ENCODE measurements around the gene BZW2. TPM values are rescaled to one million over a fixed set of nuclear protein-coding genes. Genes with fewer than 3 reads are reported as not detected.

Gene BZW2
- total RNA-seq, 1 experiment from 2014 or later = 80.9 TPM

- BruUV-seq (replicated peaks) = no TSS peak
- Histone ChIP-seq H3K4me3 (ENCODE audit: low read depth in 2 of 2, low read length in 2 of 2) (peak overlapping the region; percentile 76 to 83), H3K4me1 (ENCODE audit: control insufficient read depth, insufficient read depth, low read length) (peaks cover 21% of the 10 kb centered on the region), H3K36me3 (ENCODE audit: control insufficient read depth, insufficient read depth, low read length) (no peaks in the 10 kb centered on the region), H3K27ac (ENCODE audit: low read length) (peak overlapping the region; percentile 80), H3K9me3 (ENCODE audit: control insufficient read depth, insufficient read depth, low read depth, low read length) (no peaks in the 10 kb centered on the region), H3K27me3 (ENCODE audit: control insufficient read depth, insufficient read depth, low read length) (no peaks in the 10 kb centered on the region)
- ATAC-seq (peak; percentile 26; the same call in 1 of the 2 replicates), DNase-seq (ENCODE audit: low read depth, low spot score) (no peak)
- intact Hi-C loops (cut with micrococcal nuclease; ENCODE audit: unreplicated experiment) = no loop called here
- ChIA-PET POLR2A (no interaction called here), CTCF (interaction anchor here (0.7 kb wide), 1 partner anchor 45 kb away, joined by 3 read pairs; no protein-coding TSS in a partner anchor)
- in situ Hi-C loops (cut with HindIII; ENCODE audit: low pct_unique_long_range_greater_than_20kb, low sequenced_read_pairs) = no loop called here
- TF ChIP-seq TCF7L2 (IDR thresholded peaks at IDR 0.05; ENCODE audit: low read depth, low read length) = no peak
- 0 out of 2 replicates have a peak, but pooled peaks have one; percentile 54 for TF ChIP-seq SIN3A (IDR thresholded peaks at IDR 0.05; ENCODE audit: borderline replicate concordance, insufficient read depth, low read depth, low read length)
- TF ChIP-seq, protein P1, sequence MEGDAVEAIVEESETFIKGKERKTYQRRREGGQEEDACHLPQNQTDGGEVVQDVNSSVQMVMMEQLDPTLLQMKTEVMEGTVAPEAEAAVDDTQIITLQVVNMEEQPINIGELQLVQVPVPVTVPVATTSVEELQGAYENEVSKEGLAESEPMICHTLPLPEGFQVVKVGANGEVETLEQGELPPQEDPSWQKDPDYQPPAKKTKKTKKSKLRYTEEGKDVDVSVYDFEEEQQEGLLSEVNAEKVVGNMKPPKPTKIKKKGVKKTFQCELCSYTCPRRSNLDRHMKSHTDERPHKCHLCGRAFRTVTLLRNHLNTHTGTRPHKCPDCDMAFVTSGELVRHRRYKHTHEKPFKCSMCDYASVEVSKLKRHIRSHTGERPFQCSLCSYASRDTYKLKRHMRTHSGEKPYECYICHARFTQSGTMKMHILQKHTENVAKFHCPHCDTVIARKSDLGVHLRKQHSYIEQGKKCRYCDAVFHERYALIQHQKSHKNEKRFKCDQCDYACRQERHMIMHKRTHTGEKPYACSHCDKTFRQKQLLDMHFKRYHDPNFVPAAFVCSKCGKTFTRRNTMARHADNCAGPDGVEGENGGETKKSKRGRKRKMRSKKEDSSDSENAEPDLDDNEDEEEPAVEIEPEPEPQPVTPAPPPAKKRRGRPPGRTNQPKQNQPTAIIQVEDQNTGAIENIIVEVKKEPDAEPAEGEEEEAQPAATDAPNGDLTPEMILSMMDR (IDR thresholded peaks at IDR 0.05) = no peak
- TF ChIP-seq REST (IDR thresholded peaks at IDR 0.05; ENCODE audit: insufficient read depth in 1 of 2, low read depth in 2 of 2, low read length in 1 of 2) = no peak
- TF ChIP-seq POLR2AphosphoS5 (IDR thresholded peaks at IDR 0.05; ENCODE audit: low read depth, low read length) = no peak
These were observed 108.9 kb downstream of the BZW2 start for GRCh38 chr7:16754856-16755317.

GRCh38 chr7:16755397-16755796 is 109.4 kb downstream of the BZW2 start:
- ChIA-PET CTCF (no interaction called here), POLR2A (no interaction called here)
- H3K4me1 ChIP-seq (ENCODE audit: control insufficient read depth, insufficient read depth, low read length) = peaks cover 21% of the 10 kb centered on the region
- no peaks in the 10 kb centered on the region for H3K9me3 ChIP-seq (ENCODE audit: control insufficient read depth, insufficient read depth, low read depth, low read length)
- intact Hi-C loops (cut with micrococcal nuclease; ENCODE audit: unreplicated experiment) = no loop called here
- DNase-seq (ENCODE audit: low read depth, low spot score) (no peak), ATAC-seq (no peak)
- peak overlapping the region; percentile 80 for H3K27ac ChIP-seq (ENCODE audit: low read length)
- no TSS peak for BruUV-seq (replicated peaks)
- H3K4me3 ChIP-seq (ENCODE audit: low read depth in 2 of 2, low read length in 2 of 2) = peak overlapping the region; percentile 76 to 83; a peak in 3 of 4 replicates
- H3K27me3 ChIP-seq (ENCODE audit: control insufficient read depth, insufficient read depth, low read length) = no peaks in the 10 kb centered on the region
- in situ Hi-C loops (cut with HindIII; ENCODE audit: low pct_unique_long_range_greater_than_20kb, low sequenced_read_pairs) = no loop called here
- no peaks in the 10 kb centered on the region for H3K36me3 ChIP-seq (ENCODE audit: control insufficient read depth, insufficient read depth, low read length)
- TF ChIP-seq TCF7L2 (IDR thresholded peaks at IDR 0.05; ENCODE audit: low read depth, low read length) = no peak
- TF ChIP-seq REST (IDR thresholded peaks at IDR 0.05; ENCODE audit: insufficient read depth in 1 of 2, low read depth in 2 of 2, low read length in 1 of 2) = no peak
- no peak for TF ChIP-seq SIN3A (IDR thresholded peaks at IDR 0.05; ENCODE audit: borderline replicate concordance, insufficient read depth, low read depth, low read length)
- TF ChIP-seq, protein P1 (IDR thresholded peaks at IDR 0.05) = no peak
- no peak for TF ChIP-seq POLR2AphosphoS5 (IDR thresholded peaks at IDR 0.05; ENCODE audit: low read depth, low read length)

Measured in Panc1 (cell line).